ENCODE measurements around the gene CCDC127.

- TF ChIP-seq POLR2A (IDR thresholded peaks at IDR 0.05): no peak
- TF ChIP-seq CTCF (IDR thresholded peaks at IDR 0.05): no peak
- TF ChIP-seq EP300 (IDR thresholded peaks at IDR 0.05): no peak
These were observed 63.1 kb downstream of the CCDC127 start for GRCh38 chr5:154826-155225.
